GM12865 (cell line): ENCODE measurements around the gene GLIS2.

Experiments
- DNase-seq: peaks from one replicate; pipeline ENCODE4 v3.0.0; 2010; ENCODE audit warnings: low read depth
- H3K4me3 ChIP-seq: 2 replicates; pipeline ENCODE4 v1.5.1; 2011; ENCODE audit warnings: mild to moderate bottlenecking, low read depth, low read length, control low read depth
- TF ChIP-seq, protein P1 (sequence below): IDR thresholded peaks from 2 replicates; pipeline ENCODE4 v1.5.1; 2011; ENCODE audit warnings: low read length, control low read depth, low read depth, inconsistent platforms; ENCODE audit not compliant: insufficient read depth; ENCODE audit errors: missing control alignments

GLIS2 gene

GRCh38 chr16:4273858-4274311 is 42.0 kb upstream of the GLIS2 start:
- DNase-seq: peak; percentile 70
- TF ChIP-seq, protein P1, sequence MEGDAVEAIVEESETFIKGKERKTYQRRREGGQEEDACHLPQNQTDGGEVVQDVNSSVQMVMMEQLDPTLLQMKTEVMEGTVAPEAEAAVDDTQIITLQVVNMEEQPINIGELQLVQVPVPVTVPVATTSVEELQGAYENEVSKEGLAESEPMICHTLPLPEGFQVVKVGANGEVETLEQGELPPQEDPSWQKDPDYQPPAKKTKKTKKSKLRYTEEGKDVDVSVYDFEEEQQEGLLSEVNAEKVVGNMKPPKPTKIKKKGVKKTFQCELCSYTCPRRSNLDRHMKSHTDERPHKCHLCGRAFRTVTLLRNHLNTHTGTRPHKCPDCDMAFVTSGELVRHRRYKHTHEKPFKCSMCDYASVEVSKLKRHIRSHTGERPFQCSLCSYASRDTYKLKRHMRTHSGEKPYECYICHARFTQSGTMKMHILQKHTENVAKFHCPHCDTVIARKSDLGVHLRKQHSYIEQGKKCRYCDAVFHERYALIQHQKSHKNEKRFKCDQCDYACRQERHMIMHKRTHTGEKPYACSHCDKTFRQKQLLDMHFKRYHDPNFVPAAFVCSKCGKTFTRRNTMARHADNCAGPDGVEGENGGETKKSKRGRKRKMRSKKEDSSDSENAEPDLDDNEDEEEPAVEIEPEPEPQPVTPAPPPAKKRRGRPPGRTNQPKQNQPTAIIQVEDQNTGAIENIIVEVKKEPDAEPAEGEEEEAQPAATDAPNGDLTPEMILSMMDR: peak; percentile 33
- peak overlapping the region; percentile 74 for H3K4me3 ChIP-seq

GRCh38 chr16:4275861-4276260 is 40.0 kb upstream of the GLIS2 start:
- DNase-seq: no peak

GRCh38 chr16:4277987-4278513 is 37.8 kb upstream of the GLIS2 start:
- TF ChIP-seq, protein P1: no peak
- no peak overlapping the region for H3K4me3 ChIP-seq
- no peak for DNase-seq

More at GRCh38 chr16:4275861-4276260, 40.0 kb upstream of the GLIS2 start:
- TF ChIP-seq, protein P1: no peak
- no peak overlapping the region for H3K4me3 ChIP-seq

DNA sequence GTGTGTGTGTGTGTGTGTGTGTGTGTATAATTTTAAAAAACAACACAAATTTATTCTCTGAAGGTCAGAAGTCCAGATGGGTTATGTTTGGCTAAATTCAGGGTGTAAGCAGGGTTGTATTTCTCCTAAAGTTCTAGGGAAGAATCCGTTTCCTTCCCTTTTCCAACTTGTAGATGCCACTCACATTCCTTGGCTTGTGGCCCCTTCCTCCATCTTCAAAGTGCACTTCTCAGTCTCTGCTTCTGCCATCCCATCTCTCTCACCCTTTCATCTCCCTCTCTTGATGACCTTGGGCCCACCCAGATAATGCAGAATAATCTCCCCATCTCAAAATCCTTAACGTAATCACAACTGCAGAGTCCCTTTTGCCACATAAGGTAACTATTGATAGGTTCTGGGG is 35.2 kb upstream of the GLIS2 start:
- DNase-seq: no peak
- TF ChIP-seq, protein P1: no peak
- no peak overlapping the region for H3K4me3 ChIP-seq

- DNase-seq: no peak
- H3K4me3 ChIP-seq: no peak overlapping the region
- TF ChIP-seq, protein P1: no peak
These were observed 32.4 kb upstream of the GLIS2 start for GRCh38 chr16:4283441-4283840.

DNA sequence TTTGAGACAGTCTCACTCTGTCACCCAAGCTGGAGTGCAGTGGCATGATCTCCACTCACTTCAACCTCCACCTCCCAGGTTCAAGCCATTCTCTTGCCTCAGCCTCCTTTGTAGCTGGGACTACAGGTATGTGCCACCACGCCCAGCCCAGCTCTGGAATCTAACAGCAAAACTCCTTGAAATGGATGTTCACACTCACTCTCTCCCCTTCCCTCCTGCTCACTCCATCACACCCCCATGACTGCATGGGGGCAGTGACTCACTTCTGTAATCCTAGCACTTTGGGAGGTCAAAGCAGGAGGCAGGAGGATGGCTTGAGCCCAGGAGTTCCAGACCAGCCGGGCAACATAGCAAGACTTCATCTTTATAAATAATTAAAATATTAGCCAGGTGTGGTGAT is 31.9 kb upstream of the GLIS2 start:
- DNase-seq: no peak
- TF ChIP-seq, protein P1: no peak
- no peak overlapping the region for H3K4me3 ChIP-seq

- TF ChIP-seq, protein P1: no peak
- DNase-seq: no peak
- no peak overlapping the region for H3K4me3 ChIP-seq
These were observed 30.7 kb upstream of the GLIS2 start for GRCh38 chr16:4285167-4285566.
